ENCODE measurements around the gene PCDH1. TPM values are rescaled to one million over a fixed set of nuclear protein-coding genes. Genes with fewer than 3 reads are reported as not detected.

Gene PCDH1
- total RNA-seq, 4 donors from 2014 or later: 92.5 to 217 (median 164) TPM

GRCh38 chr5:141920771-141921170, 42.6 kb upstream of the PCDH1 start:
- in situ Hi-C loops (cut with MboI; ENCODE audit: low pct_ligation_motif_present in 1 of 4, low pct_unique_long_range_greater_than_20kb in 1 of 4, low sequenced_read_pairs in 3 of 4) (no loop called here), intact Hi-C loops (cut with DNase I; ENCODE audit: low total_unique reads) (no loop called here)
- H3K4me1 ChIP-seq: peaks cover 6 to 55% (median 28%) of the 10 kb centered on the region in 4 donors
- H3K27me3 ChIP-seq: no peaks in the 10 kb centered on the region
- DNase-seq: no peak
- H3K9me3 ChIP-seq: no peaks in the 10 kb centered on the region
- no peak overlapping the region for H3K4me3 ChIP-seq
- TF ChIP-seq POLR2A (IDR thresholded peaks at IDR 0.05) (no peak), POLR2AphosphoS5 (IDR thresholded peaks at IDR 0.05) (no peak), EP300 (IDR thresholded peaks at IDR 0.05; ENCODE audit: low read depth) (no peak), CTCF (IDR thresholded peaks at IDR 0.05) (no peak)
- H3K27ac ChIP-seq: no peak overlapping the region
- 87% methylated on average over 2 of the region's 2 CpGs; no CpG with 5 or more reads in 1 of the 2 donors for WGBS, 2 donors (ENCODE audit: low coverage in 1 of 2)
- H3K36me3 ChIP-seq: peaks cover 0 to 5% (median 0%) of the 10 kb centered on the region in 4 donors

GRCh38 chr5:141919218-141920119, 41.3 kb upstream of the PCDH1 start:
- peak; percentile 45 for DNase-seq
- Histone ChIP-seq H3K36me3 (no peaks in the 10 kb centered on the region), H3K4me1 (peaks cover 4 to 52% (median 24%) of the 10 kb centered on the region in 4 donors), H3K9me3 (no peaks in the 10 kb centered on the region), H3K4me3 (no peak overlapping the region), H3K27ac (peak overlapping the region; percentile 34 to 59 (median 48)), H3K27me3 (no peaks in the 10 kb centered on the region)
- 64 to 78% methylated on average over 4 to 8 of the region's 8 CpGs for WGBS, 2 donors (ENCODE audit: low coverage in 1 of 2)
- TF ChIP-seq POLR2AphosphoS5 (IDR thresholded peaks at IDR 0.05) (peak in 1 of 3 donors; percentile 31), EP300 (IDR thresholded peaks at IDR 0.05; ENCODE audit: low read depth) (no peak), POLR2A (IDR thresholded peaks at IDR 0.05) (no peak), CTCF (IDR thresholded peaks at IDR 0.05) (no peak)
- in situ Hi-C loops (cut with MboI; ENCODE audit: low pct_ligation_motif_present in 1 of 4, low pct_unique_long_range_greater_than_20kb in 1 of 4, low sequenced_read_pairs in 3 of 4) (no loop called here), intact Hi-C loops (cut with DNase I; ENCODE audit: low total_unique reads) (no loop called here)

GRCh38 chr5:141917760-141918159, 39.5 kb upstream of the PCDH1 start:
- no peak for DNase-seq
- H3K27me3 ChIP-seq: peaks cover 7% of the 10 kb centered on the region
- WGBS, 2 donors (ENCODE audit: low coverage in 1 of 2): 52 to 58% methylated on average over 5 of the region's 5 CpGs
- no peak overlapping the region for H3K4me3 ChIP-seq
- peaks cover 8 to 53% (median 26%) of the 10 kb centered on the region in 4 donors for H3K4me1 ChIP-seq
- intact Hi-C loops (cut with DNase I; ENCODE audit: low total_unique reads): no loop called here
- H3K9me3 ChIP-seq: no peaks in the 10 kb centered on the region
- peak overlapping the region in 3 of 4 donors; percentile 30 to 56 (median 54) for H3K27ac ChIP-seq
- no peak for TF ChIP-seq EP300 (IDR thresholded peaks at IDR 0.05; ENCODE audit: low read depth)
- TF ChIP-seq POLR2AphosphoS5 (IDR thresholded peaks at IDR 0.05): no peak
- TF ChIP-seq POLR2A (IDR thresholded peaks at IDR 0.05): no peak
- no peak for TF ChIP-seq CTCF (IDR thresholded peaks at IDR 0.05)
- H3K36me3 ChIP-seq: no peaks in the 10 kb centered on the region
- in situ Hi-C loops (cut with MboI; ENCODE audit: low pct_ligation_motif_present in 1 of 4, low pct_unique_long_range_greater_than_20kb in 1 of 4, low sequenced_read_pairs in 3 of 4): no loop called here

GRCh38 chr5:141916522-141916921, 38.3 kb upstream of the PCDH1 start:
- no peak for TF ChIP-seq CTCF (IDR thresholded peaks at IDR 0.05)
- no peak for TF ChIP-seq EP300 (IDR thresholded peaks at IDR 0.05; ENCODE audit: low read depth)
- no peak for TF ChIP-seq POLR2AphosphoS5 (IDR thresholded peaks at IDR 0.05)
- TF ChIP-seq POLR2A (IDR thresholded peaks at IDR 0.05): no peak
- no peak overlapping the region for H3K4me3 ChIP-seq
- 55 to 88% methylated on average over 1 to 2 of the region's 2 CpGs for WGBS, 2 donors (ENCODE audit: low coverage in 1 of 2)
- in situ Hi-C loops (cut with MboI; ENCODE audit: low pct_ligation_motif_present in 1 of 4, low pct_unique_long_range_greater_than_20kb in 1 of 4, low sequenced_read_pairs in 3 of 4): no loop called here
- DNase-seq: no peak
- H3K9me3 ChIP-seq: no peaks in the 10 kb centered on the region
- no peaks in the 10 kb centered on the region for H3K36me3 ChIP-seq
- no peak overlapping the region for H3K27ac ChIP-seq
- peaks cover 9% of the 10 kb centered on the region for H3K27me3 ChIP-seq
- H3K4me1 ChIP-seq: peaks cover 8 to 50% (median 24%) of the 10 kb centered on the region in 4 donors
- intact Hi-C loops (cut with DNase I; ENCODE audit: low total_unique reads): no loop called here

Data from transverse colon (tissue), 4 donors.